Measurements from ENCODE around the gene EARS2.

EARS2 gene

GRCh38 chr16:23577493-23577892 lies 20.3 kb upstream of the EARS2 start:
- H3K4me3 ChIP-seq (replicated peaks; ENCODE audit: low read depth, low read length), result no peak overlapping the region
- no peak for DNase-seq (ENCODE audit: low read depth)
- TF ChIP-seq CTCF (IDR thresholded peaks at IDR 0.05; ENCODE audit: low read length, missing control alignments), result no peak

DNA sequence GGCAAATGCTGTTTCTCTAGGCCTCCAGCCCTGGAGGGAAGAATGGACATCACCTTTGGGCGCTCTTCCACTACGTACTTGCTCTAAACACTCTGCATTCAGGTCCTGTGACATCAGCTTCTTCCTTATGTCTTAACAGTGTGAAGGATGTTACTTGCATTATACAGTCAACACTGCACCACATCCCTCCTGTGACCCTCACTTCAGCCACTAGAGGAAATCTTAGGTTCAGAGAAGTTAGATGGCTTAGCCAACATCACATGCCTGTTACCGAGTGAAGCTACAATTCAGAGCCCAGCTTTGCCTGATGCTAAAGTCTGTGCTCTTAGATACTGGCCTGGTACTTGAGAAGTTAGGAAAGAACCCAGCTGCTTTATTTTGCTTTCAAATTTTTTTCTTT lies 18.7 kb upstream of the EARS2 start:
- no peak for DNase-seq (ENCODE audit: low read depth)
- H3K4me3 ChIP-seq (replicated peaks; ENCODE audit: low read depth, low read length), result no peak overlapping the region
- TF ChIP-seq CTCF (IDR thresholded peaks at IDR 0.05; ENCODE audit: low read length, missing control alignments), result no peak

- no peak for DNase-seq (ENCODE audit: low read depth)
- no peak overlapping the region for H3K4me3 ChIP-seq (replicated peaks; ENCODE audit: low read depth, low read length)
- TF ChIP-seq CTCF (IDR thresholded peaks at IDR 0.05; ENCODE audit: low read length, missing control alignments), result no peak
These were observed 16.7 kb upstream of the EARS2 start for GRCh38 chr16:23573817-23574216.

DNA sequence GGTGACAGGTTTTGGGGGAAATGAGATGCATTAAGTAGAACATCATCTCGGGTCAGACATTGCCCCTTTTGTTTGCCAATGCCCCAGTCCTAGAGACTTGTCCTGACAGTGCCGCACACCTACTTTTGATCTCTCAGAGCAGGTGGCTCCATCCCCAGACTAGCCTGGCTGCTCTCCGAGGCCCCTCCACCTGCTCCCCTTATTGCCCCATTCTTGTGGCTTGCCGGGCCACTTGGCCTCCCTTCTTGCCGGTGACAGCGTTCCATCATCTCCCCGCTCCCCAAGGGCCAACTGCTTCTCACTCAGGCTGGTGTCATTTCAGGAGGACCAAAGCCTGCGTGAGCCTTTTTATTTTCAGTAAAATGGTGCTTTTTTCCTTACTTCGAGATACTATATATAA lies 15.2 kb upstream of the EARS2 start:
- DNase-seq (ENCODE audit: low read depth), result no peak
- TF ChIP-seq CTCF (IDR thresholded peaks at IDR 0.05; ENCODE audit: low read length, missing control alignments), result no peak
- no peak overlapping the region for H3K4me3 ChIP-seq (replicated peaks; ENCODE audit: low read depth, low read length)

DNA sequence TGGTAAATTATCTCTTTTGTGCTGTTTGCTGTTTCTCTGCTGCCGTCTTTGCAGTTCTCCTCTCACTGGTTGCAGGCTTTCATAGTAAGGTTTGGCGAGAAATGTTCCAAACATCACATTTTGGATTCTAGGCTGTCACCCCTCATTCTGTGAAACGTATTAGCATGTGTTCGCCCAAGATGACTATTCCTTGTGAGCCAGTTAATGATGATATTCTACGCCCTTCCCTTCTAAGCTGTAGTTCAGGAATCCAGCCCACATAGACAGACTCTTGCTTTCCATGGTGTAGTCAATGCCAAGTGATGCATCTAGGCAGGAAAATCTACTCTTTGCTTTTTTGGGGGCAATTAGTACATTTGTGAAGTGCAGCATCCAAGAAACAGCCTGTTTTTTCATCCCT lies 14.7 kb upstream of the EARS2 start:
- no peak for TF ChIP-seq CTCF (IDR thresholded peaks at IDR 0.05; ENCODE audit: low read length, missing control alignments)
- DNase-seq (ENCODE audit: low read depth), result no peak
- H3K4me3 ChIP-seq (replicated peaks; ENCODE audit: low read depth, low read length), result no peak overlapping the region

DNA sequence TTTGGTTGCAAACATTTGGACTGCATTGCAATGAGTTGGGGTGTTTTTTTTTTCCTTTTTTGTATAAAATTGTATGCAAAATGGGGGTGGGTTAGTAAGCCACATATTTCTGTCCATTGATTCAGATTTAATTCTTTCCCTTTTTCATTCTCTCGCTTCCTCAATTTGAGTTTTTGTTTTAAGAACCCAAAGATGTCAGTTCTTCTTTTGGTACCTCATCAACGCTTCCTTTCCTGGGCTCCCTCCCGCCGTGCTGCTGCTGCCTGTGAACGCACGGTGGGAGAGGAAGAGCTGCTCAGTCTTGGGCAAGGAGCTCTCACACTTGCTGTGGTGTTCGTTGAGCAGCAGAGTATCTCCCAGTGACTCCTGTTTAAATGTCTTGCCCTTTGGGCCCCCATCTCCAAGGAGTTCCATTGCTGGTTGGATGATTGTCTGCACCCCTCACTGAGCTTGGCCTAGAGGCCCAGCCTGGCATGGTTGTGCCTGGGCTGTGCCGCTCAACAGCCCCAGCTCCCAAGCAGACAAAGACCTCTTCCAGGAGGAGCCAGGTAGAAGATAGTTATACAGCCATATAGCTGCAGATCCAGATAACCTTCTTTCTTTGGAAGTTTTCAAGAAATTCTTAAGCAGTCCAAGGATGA lies 14.0 kb upstream of the EARS2 start:
- H3K4me3 ChIP-seq (replicated peaks; ENCODE audit: low read depth, low read length), result no peak overlapping the region
- no peak for TF ChIP-seq CTCF (IDR thresholded peaks at IDR 0.05; ENCODE audit: low read length, missing control alignments)
- no peak for DNase-seq (ENCODE audit: low read depth)

DNA sequence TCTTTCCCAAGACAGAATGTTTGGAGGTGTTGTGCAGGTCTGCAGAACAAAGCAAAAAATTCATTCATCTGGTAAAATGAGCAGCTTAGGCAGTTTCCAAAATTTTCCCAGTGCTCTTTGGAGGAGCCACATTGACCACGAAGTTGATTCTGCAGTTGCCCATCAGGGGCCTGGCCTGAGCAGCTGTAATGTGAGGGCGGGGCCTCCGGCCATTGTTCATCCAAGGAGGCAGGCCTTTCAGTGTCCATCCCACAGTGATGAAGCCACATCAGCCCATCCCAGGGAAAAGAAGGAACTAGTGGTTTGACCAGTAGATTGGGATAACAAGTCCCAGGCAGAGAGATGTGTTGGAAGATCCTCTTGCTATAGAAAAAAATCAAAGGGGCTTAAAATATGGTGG lies 10.5 kb upstream of the EARS2 start:
- no peak for DNase-seq (ENCODE audit: low read depth)
- no peak overlapping the region for H3K4me3 ChIP-seq (replicated peaks; ENCODE audit: low read depth, low read length)
- no peak for TF ChIP-seq CTCF (IDR thresholded peaks at IDR 0.05; ENCODE audit: low read length, missing control alignments)
